Subcutaneous adipose tissue (tissue), 4 donors: ENCODE results near the gene MUC2. TPM values are rescaled to one million over a fixed set of nuclear protein-coding genes. Genes with fewer than 3 reads are reported as not detected.

Experiments used
- CTCF ChIP-seq: fragments of 450-650 bp; IDR thresholded peaks from one replicate; pipeline ENCODE4 v1.5.1; 2016; ENCODE audit warnings: low read depth, mild to moderate bottlenecking, control low read depth, antibody characterized with exemption, moderate library complexity
- total RNA-seq, 4 donors: library from RNA; depleted of rRNA; stranded (reverse); fragments of >200 nt; gene quantifications; one replicate each; pipeline ENCODE4 v1.1.0, GENCODE V29; 2016

The MUC2 gene
- total RNA-seq, 4 donors from 2014 or later, result under 0.01 to 1.3 TPM; not detected in 2

- TF ChIP-seq CTCF, result no peak
Measured at GRCh38 chr11:1028616-1029015, 46.1 kb upstream of the MUC2 start.

GRCh38 chr11:1029051-1029450 lies 45.6 kb upstream of the MUC2 start:
- TF ChIP-seq CTCF, result no peak

- no peak for TF ChIP-seq CTCF
Measured at GRCh38 chr11:1029654-1030053, 45.0 kb upstream of the MUC2 start.

- no peak for TF ChIP-seq CTCF
Measured at GRCh38 chr11:1030086-1030485, 44.6 kb upstream of the MUC2 start.

- TF ChIP-seq CTCF, result no peak
Measured at GRCh38 chr11:1030556-1030955, 44.1 kb upstream of the MUC2 start.

GRCh38 chr11:1031121-1031899 lies 43.4 kb upstream of the MUC2 start:
- TF ChIP-seq CTCF, result no peak

GRCh38 chr11:1032310-1032891 lies 42.3 kb upstream of the MUC2 start:
- TF ChIP-seq CTCF, result no peak
